HG03354 (cell line): ENCODE results near the gene ROBO4.

Source experiments
- ATAC-seq: cut with Tn5 transposase; IDR thresholded peaks from one replicate; pipeline ENCODE4 v1.9.1; 2021; ENCODE audit warnings: mild to moderate bottlenecking; ENCODE audit not compliant: unreplicated experiment, poor library complexity, severe bottlenecking

The ROBO4 gene

DNA sequence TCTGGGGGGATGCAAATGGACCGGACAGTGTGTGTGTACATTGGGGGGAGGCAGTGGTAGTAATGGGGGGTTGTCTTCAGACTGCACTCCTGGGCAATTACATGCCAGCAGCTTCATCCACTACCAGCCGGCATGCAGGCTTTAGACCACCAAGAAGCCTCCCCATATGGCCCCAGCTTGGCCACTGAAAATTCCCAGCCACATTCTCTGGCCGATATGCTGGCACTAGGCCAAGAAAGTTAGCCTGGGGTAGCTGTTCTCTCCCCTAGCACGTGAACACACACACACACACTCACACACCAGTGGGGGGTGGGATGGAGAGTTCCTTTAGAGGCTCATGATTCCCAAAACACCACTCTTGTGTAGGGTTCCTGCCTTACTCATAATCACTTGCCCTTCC is 36.0 kb downstream of the ROBO4 start:
- no peak for ATAC-seq

DNA sequence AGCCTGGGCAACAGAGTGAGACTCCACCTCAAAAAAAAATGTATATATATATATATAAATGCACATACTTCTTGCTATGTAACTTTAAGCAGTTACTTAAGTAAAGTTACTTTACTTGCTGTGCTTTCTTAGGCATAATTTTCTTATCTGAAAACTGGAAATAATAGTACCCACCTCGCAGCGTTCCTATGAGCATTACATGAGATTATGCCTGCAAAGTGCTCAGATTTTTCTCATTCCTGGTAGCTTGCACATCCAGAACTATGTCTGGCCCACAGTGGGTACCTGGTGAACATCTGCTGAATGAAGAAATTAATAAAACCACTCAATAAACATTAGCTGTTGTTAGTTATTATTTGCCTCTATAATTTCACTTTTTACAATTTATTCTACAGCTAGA is 38.5 kb downstream of the ROBO4 start:
- no peak for ATAC-seq

DNA sequence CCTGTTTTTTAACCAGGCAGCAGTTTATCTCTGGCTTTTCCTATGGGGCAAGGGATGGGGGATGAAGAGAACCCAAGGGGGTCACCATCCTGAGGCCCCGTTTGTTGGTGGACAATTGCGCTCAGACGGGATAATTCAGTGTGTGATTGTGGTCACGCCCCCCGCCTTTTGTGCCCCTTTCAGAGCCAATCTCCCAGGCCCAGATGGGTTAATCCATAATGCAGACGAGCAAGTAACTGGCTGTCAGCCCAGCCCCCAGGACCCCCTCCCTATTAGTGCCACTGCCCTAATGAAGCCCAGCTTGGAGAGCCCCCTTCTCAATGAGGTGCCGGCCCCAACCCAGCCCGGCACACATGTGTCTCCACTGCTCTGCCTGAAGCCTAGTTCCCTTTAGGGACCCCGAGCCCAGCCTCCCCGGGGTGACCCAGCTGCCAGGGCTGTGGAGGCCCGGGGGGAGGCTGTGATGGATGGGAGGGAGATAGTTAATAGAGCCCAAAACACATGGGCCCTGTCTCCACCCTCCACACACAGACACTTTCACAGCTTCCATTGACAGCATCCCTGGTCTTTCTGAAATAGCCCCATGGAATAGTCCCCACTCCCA is 51.5 kb downstream of the ROBO4 start:
- ATAC-seq, result no peak

DNA sequence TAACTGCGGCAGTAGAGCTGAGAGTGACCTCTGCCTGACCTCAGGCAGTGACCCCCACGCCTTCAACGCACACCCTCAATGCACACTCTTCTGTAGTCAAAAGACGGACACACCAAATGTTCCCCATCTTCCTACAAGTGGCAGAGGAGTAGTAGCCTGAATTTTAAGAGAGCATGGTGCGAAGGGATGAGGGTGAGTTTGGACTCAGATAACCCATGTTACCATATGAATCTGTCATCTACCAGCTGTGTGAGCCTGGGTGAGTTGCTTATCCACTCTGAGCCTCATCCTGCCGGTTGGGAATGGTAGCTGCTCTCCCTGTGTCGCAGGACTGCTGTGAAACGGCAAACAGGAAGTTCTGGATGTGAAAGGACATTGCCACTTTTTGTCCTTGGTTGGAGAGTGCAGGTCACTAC is 53.0 kb downstream of the ROBO4 start:
- ATAC-seq, result no peak

DNA sequence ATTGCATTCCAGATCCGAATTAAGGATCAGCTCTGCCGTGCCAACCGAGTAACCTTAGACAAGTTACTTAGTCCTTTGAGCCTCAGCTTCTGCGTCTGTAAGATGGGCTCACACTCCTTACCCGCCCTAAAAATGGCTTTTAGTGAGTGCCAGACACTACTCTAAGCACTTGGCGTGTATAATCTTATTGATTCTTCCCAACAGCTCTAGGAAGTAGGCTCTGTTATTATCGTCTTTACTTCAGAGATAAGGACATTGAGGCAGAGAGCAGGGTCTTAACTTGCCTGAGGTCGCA is 54.1 kb downstream of the ROBO4 start:
- ATAC-seq, result no peak

DNA sequence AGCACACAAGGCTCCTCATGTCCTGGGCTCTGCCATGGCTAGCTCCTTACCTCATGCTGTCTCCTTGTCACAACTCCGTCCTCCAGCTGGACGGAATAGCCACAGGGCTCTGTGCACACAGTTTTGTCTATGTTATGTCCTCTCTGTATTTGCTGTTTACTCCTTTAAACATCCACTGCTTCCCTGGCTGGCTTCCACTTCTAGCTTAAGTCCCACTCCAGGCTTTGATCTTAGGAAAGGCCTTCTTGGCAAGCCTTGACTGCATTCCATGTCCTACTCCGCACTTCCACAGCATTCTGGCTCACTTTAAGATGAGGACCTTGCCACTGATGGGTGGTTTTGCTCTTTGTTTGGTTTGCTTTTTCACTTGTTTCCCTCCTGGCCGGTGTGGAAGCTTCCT is 55.4 kb downstream of the ROBO4 start:
- no peak for ATAC-seq

DNA sequence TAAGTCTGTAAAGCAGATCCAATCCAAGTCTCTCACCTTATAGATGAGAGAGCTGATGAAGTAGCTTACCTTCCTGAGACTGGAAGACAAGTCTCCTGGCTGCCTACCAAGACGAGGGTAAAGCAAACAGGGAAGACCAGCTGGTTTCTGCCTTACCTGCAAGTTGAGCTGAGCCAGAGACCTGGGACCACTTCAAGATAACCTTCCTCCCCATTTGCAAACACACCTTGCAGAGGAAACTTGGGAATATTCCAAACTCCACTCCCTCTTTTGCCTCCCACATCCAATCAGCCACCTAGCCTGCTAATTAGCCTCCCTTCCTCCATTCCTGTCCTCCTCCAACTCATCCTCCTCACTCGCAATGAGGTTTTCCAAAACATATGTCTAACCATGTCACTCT is 55.8 kb downstream of the ROBO4 start:
- ATAC-seq, result no peak

DNA sequence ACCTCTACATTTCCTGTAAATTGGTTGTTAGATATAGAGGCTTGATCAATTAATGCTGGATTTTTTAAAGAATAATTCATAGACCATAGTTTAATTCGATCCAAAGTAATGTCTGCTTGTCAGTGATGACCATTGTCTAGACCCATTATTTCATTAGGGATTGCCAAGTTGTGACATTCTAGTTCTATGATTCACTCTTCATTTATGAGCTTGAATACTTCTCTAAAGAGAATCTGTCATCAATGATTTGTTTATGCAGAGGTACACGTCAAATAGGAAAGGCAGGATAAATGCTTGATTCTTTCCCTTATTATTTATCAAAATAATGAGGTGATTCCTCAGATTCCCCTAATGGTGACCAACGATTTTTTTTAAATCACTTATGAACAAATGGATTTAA is 56.5 kb downstream of the ROBO4 start:
- no peak for ATAC-seq

DNA sequence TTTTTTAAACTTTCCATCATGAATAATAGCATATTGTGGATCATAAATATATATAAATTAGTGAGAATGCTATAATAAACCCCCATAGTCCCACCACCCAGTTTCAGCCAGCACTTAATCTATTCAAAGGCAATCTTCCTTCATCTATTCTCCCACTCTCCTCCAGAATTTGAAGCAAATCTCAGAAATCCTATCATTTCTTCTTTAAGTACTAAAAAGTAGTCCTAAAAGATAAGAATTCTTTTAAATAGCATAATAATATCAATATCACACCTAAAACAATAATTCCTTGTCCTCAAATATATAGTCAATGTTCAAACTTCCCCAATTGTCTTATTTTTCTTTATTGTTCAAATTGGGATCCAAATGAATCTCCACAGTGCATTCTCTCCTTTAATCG is 57.0 kb downstream of the ROBO4 start:
- no peak for ATAC-seq

DNA sequence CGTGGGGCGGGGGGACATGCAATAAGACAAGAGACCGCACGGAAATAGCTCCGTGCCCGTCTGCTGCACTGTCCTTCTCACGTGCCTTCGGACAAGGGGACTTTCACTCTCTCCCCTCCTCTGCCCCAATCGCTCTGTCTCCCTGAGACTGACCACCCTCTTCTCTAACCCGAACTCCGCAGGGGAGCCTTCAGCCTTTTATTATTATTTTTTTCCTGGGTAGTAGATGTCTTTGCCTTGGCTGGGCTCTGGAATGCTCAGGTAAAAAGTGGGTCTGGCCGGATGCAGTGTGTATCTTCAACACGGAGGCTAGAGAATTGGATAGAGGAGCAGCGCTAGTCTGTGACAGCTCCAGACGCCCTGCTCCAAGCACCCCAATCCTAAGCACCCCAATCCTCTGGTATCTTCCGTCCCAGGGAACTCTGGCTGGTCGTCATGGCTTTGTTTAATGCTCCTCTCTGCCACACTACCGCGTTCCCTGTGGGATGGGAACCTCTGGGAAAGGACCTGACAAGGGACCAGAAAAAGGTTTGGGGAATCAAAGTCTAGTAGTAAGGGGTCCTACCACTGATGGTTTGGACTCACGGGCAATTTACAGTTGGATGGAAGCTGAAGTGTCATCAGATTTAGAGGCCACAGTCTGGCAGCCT is 57.6 kb downstream of the ROBO4 start:
- ATAC-seq, result no peak

DNA sequence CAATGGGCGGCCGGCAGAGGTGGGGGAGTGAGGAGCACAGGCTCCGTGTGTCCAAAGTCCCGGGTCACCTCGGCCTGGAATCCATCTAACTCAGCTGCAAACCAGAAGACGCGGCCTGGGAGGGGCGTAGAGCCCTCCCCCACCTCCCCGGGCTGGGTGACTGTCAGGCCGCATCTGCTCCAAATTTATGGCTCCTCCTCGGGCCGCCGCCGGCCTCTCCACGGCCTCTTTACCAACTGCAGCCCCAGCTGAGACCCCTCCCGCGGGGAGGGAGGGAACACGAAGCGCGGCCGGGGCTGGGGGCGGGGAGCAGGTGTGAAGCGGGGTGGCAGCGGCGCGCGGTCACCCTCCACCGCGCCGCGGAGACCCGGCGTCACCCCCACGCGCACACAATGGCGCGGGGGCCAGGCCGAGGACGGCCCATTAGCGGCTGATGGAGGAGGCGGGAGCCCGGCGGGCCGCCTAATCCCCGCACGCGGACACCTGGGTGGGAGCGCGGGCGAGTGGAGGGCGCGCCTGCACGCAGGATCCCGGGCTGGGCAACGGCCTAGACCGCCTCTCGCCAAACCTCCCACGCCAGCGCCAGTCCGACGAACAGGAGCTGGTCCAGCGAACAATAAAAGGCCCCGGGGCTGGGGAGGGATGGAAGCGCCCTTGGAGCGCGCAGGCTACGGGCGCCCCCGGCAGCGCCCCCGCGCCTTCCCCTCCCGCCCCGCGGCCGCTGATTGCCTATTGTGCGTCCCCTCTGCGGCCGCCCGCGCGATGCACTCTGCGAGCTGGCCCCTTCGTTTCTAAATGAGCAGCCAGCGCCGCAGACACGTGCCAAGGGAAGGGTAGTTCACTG is 58.3 kb downstream of the ROBO4 start:
- ATAC-seq, result no peak

DNA sequence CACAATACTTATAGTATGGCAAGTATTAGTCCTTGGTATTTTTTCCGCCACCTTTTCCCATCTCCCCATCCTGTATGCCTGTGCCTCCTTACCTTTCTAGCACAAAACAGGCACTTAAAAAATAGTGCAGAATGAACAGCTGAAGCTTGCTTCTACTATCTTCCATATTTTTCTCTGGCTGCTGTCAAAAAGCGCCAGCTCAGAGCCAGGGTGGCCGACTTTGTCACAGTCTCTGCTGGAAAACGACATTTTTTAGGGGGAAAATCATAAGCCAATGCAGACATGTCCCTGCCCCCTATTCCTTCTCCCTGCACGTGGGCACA is 58.9 kb downstream of the ROBO4 start:
- ATAC-seq, result no peak

DNA sequence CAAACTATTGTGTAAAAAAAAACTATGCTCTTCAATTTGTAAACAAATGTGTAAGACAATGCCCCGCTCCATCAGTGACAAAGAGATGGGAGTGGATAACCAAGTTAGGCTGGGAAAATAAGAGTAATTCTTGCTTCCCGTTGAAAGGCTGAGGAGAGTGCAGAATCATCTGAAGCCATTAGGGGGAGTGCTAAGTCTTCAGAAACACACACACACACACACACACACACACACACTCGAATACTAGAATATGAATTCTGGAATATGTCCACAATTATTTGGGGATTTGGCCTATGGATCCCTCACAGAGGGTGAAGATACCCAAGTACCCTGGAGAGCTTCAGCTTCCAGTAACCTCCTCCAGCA is 60.2 kb downstream of the ROBO4 start:
- ATAC-seq, result no peak

DNA sequence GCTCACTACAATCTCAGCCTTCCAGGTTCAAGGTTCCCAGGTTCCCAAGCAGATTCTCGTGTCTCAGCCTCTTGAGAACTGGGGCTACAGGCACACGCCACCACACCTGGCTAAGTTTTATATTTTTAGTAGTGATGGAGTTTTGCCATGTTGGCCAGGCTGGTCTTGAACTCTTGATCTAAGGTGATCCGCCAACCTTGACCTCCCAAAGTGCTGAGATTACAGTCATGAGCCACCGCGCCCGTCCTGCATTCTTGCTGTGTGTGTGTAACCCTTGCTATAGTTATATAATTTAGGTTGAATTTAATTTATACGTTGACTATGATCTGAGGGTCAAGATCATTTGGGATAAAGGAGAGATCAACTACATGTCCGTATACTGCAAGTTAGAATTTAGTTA is 61.7 kb downstream of the ROBO4 start:
- no peak for ATAC-seq

DNA sequence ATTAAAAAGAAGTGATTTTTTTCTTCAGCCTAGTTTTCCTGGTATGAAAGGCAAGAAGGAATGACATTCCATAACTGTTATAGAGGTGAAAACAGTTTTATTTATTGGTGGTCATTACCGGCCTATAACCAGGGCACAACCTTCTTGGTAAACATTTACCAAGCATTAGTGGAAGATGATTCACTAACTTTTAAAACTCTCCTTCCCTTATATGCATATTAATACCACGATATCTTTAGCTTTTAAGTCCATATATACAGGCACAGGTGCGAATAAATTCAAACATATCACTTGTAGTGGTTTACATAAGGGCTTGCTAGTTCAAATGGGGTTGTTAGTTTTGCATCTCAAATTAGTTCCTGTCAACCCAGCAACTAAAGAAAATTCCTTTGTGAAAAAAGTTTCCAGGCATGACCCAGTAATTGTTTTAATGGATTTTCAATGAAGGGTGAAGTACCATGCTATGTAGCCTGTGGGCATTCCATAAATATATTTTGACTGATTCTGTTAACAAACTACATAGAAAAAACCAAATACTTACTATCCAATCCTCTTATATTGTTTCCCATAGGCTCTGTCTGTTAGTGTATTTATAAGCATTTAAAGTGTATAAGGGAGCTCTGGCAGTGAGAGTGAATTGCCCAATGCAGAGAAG is 63.0 kb downstream of the ROBO4 start:
- ATAC-seq, result no peak
